H9 (cell line): ENCODE measurements around the gene CLCNKA. TPM values are rescaled to one million over a fixed set of nuclear protein-coding genes. Genes with fewer than 3 reads are reported as not detected.

Source experiments
- DNase-seq: peaks from one replicate; pipeline ENCODE4 v3.0.0-alpha.2; 2017
- H2AFZ ChIP-seq: one replicate; pipeline ENCODE4 v1.6.1; 2013; ENCODE audit warnings: mild to moderate bottlenecking, low read length, control low read depth, moderate library complexity
- H2AK5ac ChIP-seq: 2 replicates; pipeline ENCODE4 v1.6.1; 2013; ENCODE audit warnings: low read length, control low read depth, mixed read lengths; ENCODE audit not compliant: insufficient read length
- H2BK120ac ChIP-seq: one replicate; pipeline ENCODE4 v1.6.1; 2013; ENCODE audit warnings: low read depth, mild to moderate bottlenecking, low read length, control low read depth, inconsistent platforms; ENCODE audit not compliant: poor library complexity, severe bottlenecking
- H2BK12ac ChIP-seq: 2 replicates; pipeline ENCODE4 v1.6.1; 2013; ENCODE audit warnings: low read length, control low read depth, mixed read lengths, low read depth; ENCODE audit not compliant: insufficient read length
- H2BK15ac ChIP-seq: 2 replicates; pipeline ENCODE4 v1.6.1; 2013; ENCODE audit warnings: low read depth, low read length, control low read depth
- H2BK20ac ChIP-seq: one replicate; pipeline ENCODE4 v1.6.1; 2013; ENCODE audit warnings: low read depth, mild to moderate bottlenecking, low read length, control low read depth, inconsistent platforms; ENCODE audit not compliant: poor library complexity, severe bottlenecking
- H2BK5ac ChIP-seq: 2 replicates; pipeline ENCODE4 v1.6.1; 2013; ENCODE audit warnings: low read length, control low read depth, mixed read lengths; ENCODE audit not compliant: insufficient read length
- H3K14ac ChIP-seq: 2 replicates; pipeline ENCODE4 v1.6.1; 2013; ENCODE audit warnings: low read length, control low read depth; ENCODE audit not compliant: insufficient read depth
- H3K18ac ChIP-seq: 2 replicates; pipeline ENCODE4 v1.6.1; 2013; ENCODE audit warnings: low read depth, mild to moderate bottlenecking, mixed read lengths, low read length, control low read depth; ENCODE audit not compliant: insufficient read length
- H3K23ac ChIP-seq: 2 replicates; pipeline ENCODE4 v1.6.1; 2013; ENCODE audit warnings: low read length, control low read depth, mixed read lengths, low read depth; ENCODE audit not compliant: insufficient read length
- H3K23me2 ChIP-seq: 2 replicates; pipeline ENCODE4 v1.6.1; 2013; ENCODE audit warnings: low read depth, mild to moderate bottlenecking, mixed read lengths, low read length, control low read depth; ENCODE audit not compliant: insufficient read length, poor library complexity, severe bottlenecking
- H3K27ac ChIP-seq: 2 replicates; pipeline ENCODE4 v1.5.1; 2013; ENCODE audit warnings: low read length, control low read depth, mixed read lengths, low read depth; ENCODE audit not compliant: insufficient read length
- H3K27me3 ChIP-seq: 2 replicates; pipeline ENCODE4 v1.6.1; 2013; ENCODE audit warnings: low read length, control low read depth, inconsistent platforms; ENCODE audit not compliant: insufficient read depth
- H3K4ac ChIP-seq: 2 replicates; pipeline ENCODE4 v1.6.1; 2013; ENCODE audit warnings: low read depth, mild to moderate bottlenecking, control low read depth, inconsistent platforms, low read length, moderate library complexity
- H3K4me1 ChIP-seq: 2 replicates; pipeline ENCODE4 v1.6.1; 2013; ENCODE audit warnings: low read length, control low read depth, inconsistent platforms; ENCODE audit not compliant: insufficient read depth
- H3K4me2 ChIP-seq: 2 replicates; pipeline ENCODE4 v1.6.1; 2013; ENCODE audit warnings: low read length, control low read depth, mixed read lengths; ENCODE audit not compliant: insufficient read length, insufficient read depth
- H3K56ac ChIP-seq: 2 replicates; pipeline ENCODE4 v1.6.1; 2013; ENCODE audit warnings: low read depth, mild to moderate bottlenecking, mixed read lengths, low read length, control low read depth; ENCODE audit not compliant: insufficient read length
- H3K79me1 ChIP-seq: 2 replicates; pipeline ENCODE4 v1.6.1; 2013; ENCODE audit warnings: low read depth, mild to moderate bottlenecking, moderate library complexity, low read length, control low read depth, inconsistent platforms; ENCODE audit not compliant: insufficient read depth, poor library complexity, severe bottlenecking
- H3K79me2 ChIP-seq: 2 replicates; pipeline ENCODE4 v1.6.1; 2013; ENCODE audit warnings: low read length, control low read depth, inconsistent platforms; ENCODE audit not compliant: insufficient read depth
- H3K9ac ChIP-seq: 2 replicates; pipeline ENCODE4 v1.6.1; 2013; ENCODE audit warnings: low read length, control low read depth, mixed read lengths; ENCODE audit not compliant: insufficient read length; ENCODE audit errors: extremely low read depth
- H3K9me3 ChIP-seq: one replicate; pipeline ENCODE4 v1.6.1; 2013; ENCODE audit warnings: low read depth, low read length, inconsistent platforms; ENCODE audit not compliant: control insufficient read depth
- H3T11ph ChIP-seq: one replicate; pipeline ENCODE4 v1.6.1; 2013; ENCODE audit warnings: mild to moderate bottlenecking, low read length, control low read depth, inconsistent platforms
- H4K20me1 ChIP-seq: one replicate; pipeline ENCODE4 v1.6.1; 2013; ENCODE audit not compliant: control insufficient read depth, insufficient read length, insufficient read depth
- H4K5ac ChIP-seq: 2 replicates; pipeline ENCODE4 v1.6.1; 2013; ENCODE audit warnings: low read depth, mild to moderate bottlenecking, mixed read lengths, low read length, control low read depth; ENCODE audit not compliant: insufficient read length
- H4K8ac ChIP-seq: replicated peaks from 2 replicates; pipeline ENCODE4 v1.6.1; 2013; ENCODE audit warnings: low read length, control low read depth, mixed read lengths, low read depth; ENCODE audit not compliant: insufficient read length
- H4K91ac ChIP-seq: 2 replicates; pipeline ENCODE4 v1.6.1; 2013; ENCODE audit warnings: low read depth, mild to moderate bottlenecking, moderate library complexity, mixed read lengths, low read length, control low read depth; ENCODE audit not compliant: insufficient read length
- H3K27ac Mint-ChIP-seq, 3 experiments: 2 replicates in 2 of 3; 3 replicates in 1 of 3; pipeline ENCODE4 v1.8.0; 2020 to 2021; ENCODE audit warnings: mixed read lengths in 3 of 3, mild to moderate bottlenecking in 1 of 3, moderate library complexity in 1 of 3
- H3K27me3 Mint-ChIP-seq: 2 replicates; pipeline ENCODE4 v1.8.0; 2021; ENCODE audit warnings: low read depth, mild to moderate bottlenecking, moderate library complexity, mixed read lengths
- H3K36me3 Mint-ChIP-seq, 3 experiments: 2 replicates in 2 of 3; 3 replicates in 1 of 3; pipeline ENCODE4 v1.8.0; 2020 to 2021; ENCODE audit warnings: low read depth in 3 of 3, mixed read lengths in 3 of 3; ENCODE audit not compliant: insufficient read depth in 1 of 3
- H3K4me1 Mint-ChIP-seq, 2 experiments: 2 replicates each; pipeline ENCODE4 v1.8.0; 2020; ENCODE audit warnings: mixed read lengths in 2 of 2
- H3K4me3 Mint-ChIP-seq, 2 experiments: 2 replicates in 1 of 2; 3 replicates in 1 of 2; pipeline ENCODE4 v1.8.0; 2020 to 2021; ENCODE audit warnings: mild to moderate bottlenecking in 2 of 2, mixed read lengths in 2 of 2, moderate library complexity in 1 of 2
- H3K9me3 Mint-ChIP-seq, 2 experiments: 2 replicates in 1 of 2; 3 replicates in 1 of 2; pipeline ENCODE4 v1.8.0; 2020; ENCODE audit warnings: mild to moderate bottlenecking in 2 of 2, mixed read lengths in 2 of 2, moderate library complexity in 1 of 2
- CTCF ChIP-seq: fragments of 200-600 bp; sonication (generic); conservative IDR thresholded peaks from 3 replicates; pipeline ENCODE4 v1.8.0; 2021; ENCODE audit warnings: antibody characterized with exemption, mild to moderate bottlenecking
- WGBS: extraction: QIAGEN DNeasy Blood & Tissue Kit; methylation state at CpG from one replicate; pipeline ENCODE4 v1.1.7; 2013; ENCODE audit warnings: missing lambda C conversion rate, low lambda C conversion rate, mixed read lengths; ENCODE audit not compliant: insufficient read length; ENCODE audit errors: extremely low coverage; 5-methylcytosine and 5-hydroxymethylcytosine counted together
- total RNA-seq: library from RNA; stranded (reverse); gene quantifications from 2 replicates; pipeline ENCODE4 v1.2.1, GENCODE V29; 2021

Gene CLCNKA
- total RNA-seq, 1 experiment from 2014 or later, result 0.98 TPM

DNA sequence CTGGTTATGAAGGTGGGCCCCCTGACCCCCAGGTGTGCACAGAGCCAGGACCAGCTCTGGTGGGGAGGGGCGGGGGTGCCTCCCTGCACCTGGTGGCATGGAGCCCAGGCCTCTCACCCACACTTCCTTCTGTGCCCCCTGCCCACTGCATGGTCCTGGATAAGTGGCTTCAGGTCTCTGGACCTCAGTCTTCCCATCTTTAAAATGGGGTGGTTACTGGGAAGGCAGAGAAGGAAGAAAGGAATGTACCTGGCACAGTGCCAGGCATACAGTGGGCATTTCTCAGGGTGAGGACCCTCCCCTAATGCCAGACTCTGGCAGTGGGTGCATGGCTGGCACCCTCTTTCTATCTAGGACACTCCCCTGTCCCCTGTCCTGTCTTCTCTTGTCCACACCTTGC lies 7.5 kb downstream of the CLCNKA start:
- Histone ChIP-seq H3K9me3 (no peaks in the 10 kb centered on the region), H3K4ac (no peak overlapping the region), H2BK15ac (no peak overlapping the region), H4K5ac (no peak overlapping the region), H2AK5ac (no peak overlapping the region), H4K8ac (no peak overlapping the region), H3K27ac (no peak overlapping the region), H3K4me2 (no peak overlapping the region), H3K18ac (no peak overlapping the region), H2BK20ac (no peak overlapping the region), H3T11ph (no peak overlapping the region), H2AFZ (no peak overlapping the region), H4K91ac (no peak overlapping the region), H2BK12ac (no peak overlapping the region), H3K9ac (no peak overlapping the region), H3K27me3 (no peaks in the 10 kb centered on the region), H2BK5ac (no peak overlapping the region), H3K79me2 (no peaks in the 10 kb centered on the region), H3K56ac (no peak overlapping the region), H2BK120ac (no peak overlapping the region), H3K23me2 (peaks cover 3% of the 10 kb centered on the region), H3K23ac (no peak overlapping the region), H3K4me1 (peaks cover 2% of the 10 kb centered on the region; the same call in 1 of the 2 replicates), H3K14ac (no peak overlapping the region), H4K20me1 (no peaks in the 10 kb centered on the region), H3K79me1 (no peaks in the 10 kb centered on the region)
- peaks cover 31% of the 10 kb centered on the region for H3K27me3 Mint-ChIP-seq
- H3K27ac Mint-ChIP-seq, result no peak overlapping the region
- no peaks in the 10 kb centered on the region for H3K36me3 Mint-ChIP-seq
- DNase-seq, result no peak
- H3K4me3 Mint-ChIP-seq, result no peak overlapping the region
- no peak for TF ChIP-seq CTCF
- peaks cover 0 to 2% of the 10 kb centered on the region in 2 experiments; a peak in 1 of 5 replicates for H3K9me3 Mint-ChIP-seq
- WGBS, result no CpG with 5 or more reads among the region's 1 CpG
- peaks cover 13 to 23% of the 10 kb centered on the region in 2 experiments for H3K4me1 Mint-ChIP-seq
